Cerebellar cortex (tissue), 1 donor: ENCODE measurements around the gene ARL8A.
"Not testable (repeated sequence)": the region's sequence is repeated elsewhere in the genome, so short reads cannot be mapped to it uniquely, and the experiment has no call there.

ENCODE experiments used
- DNase-seq: peaks from one replicate; pipeline ENCODE4 v3.0.0-alpha.2; 2015; ENCODE audit warnings: low spot score

ARL8A gene

DNA sequence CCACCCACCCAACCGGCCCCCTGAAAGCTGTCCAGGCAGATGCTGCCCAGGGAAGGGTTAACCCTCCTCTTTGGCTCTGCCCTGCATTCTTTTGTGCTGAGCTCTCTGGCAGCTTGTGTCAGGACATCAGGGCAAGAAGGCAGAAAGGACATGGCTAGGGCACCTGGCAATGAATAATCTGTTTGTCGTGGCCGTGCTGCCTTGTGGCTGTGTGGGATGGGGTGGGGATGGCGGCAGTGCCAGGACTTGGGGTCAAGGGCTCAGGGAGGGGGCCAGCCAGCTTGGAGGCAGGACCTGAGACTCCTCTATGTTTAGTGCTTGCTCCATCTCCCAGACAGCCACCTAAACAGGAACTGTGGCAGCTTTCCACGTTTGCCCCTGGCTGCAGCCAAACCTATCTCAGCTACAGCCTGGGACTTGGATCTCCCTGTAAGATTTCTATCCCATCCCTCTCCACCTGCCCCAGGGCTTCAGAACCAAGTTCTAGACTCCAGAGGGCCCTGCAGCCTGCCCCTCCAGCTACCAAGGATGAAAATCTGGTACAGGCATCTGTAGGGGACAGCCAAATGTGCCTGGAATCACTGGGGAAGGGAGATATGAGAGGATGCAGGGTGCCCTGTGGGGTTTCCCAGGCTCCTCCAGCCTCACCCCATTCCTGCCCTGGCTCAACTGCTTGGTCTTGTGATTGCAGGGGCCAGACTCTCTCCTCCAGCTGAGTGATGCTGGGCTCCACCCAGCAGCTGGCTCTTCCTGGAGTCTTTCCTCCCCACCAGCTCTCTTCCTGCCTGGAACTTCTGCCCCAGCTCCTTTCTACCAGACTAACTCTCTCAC, 31.5 kb downstream of the ARL8A start:
- DNase-seq: no peak

DNA sequence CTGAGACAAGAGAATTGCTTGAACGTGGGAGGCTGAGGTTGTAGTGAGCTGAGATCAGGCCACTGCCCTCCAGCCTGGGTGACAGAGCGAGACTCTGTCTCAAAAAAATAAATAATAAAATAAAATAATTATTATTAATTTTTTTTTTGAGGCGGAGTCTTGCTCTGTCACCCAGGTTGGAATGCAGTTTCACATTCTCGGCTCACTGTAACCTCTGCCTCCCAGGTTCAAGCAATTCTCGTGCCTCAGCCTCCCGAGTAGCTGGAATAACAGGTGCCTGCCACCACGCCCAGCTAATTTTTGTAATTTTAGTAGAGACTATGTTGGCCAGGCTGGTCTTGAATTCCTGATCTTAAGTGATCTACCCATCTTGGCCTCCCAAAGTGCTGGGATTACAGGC, 32.9 kb downstream of the ARL8A start:
- not testable (repeated sequence) for DNase-seq

DNA sequence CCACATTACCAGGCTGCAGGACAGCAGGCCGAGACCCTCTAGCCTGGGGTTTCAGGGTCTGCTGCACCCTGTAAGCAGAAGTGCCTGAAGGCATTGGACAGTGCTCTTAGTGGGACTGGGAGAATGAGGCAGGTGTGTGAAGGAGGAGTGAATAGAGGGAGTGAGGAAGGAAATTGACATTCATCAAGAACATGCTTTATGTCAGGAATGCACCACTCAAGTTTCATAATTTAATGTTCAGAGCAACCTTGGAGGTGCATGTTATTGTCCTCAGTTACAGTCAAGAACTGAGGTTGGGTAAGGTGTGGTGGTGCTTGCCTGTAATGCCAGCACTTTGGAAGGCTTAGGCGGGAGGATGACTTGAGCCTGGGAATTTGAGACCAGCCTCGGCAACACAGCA, 33.6 kb downstream of the ARL8A start:
- no peak for DNase-seq

DNA sequence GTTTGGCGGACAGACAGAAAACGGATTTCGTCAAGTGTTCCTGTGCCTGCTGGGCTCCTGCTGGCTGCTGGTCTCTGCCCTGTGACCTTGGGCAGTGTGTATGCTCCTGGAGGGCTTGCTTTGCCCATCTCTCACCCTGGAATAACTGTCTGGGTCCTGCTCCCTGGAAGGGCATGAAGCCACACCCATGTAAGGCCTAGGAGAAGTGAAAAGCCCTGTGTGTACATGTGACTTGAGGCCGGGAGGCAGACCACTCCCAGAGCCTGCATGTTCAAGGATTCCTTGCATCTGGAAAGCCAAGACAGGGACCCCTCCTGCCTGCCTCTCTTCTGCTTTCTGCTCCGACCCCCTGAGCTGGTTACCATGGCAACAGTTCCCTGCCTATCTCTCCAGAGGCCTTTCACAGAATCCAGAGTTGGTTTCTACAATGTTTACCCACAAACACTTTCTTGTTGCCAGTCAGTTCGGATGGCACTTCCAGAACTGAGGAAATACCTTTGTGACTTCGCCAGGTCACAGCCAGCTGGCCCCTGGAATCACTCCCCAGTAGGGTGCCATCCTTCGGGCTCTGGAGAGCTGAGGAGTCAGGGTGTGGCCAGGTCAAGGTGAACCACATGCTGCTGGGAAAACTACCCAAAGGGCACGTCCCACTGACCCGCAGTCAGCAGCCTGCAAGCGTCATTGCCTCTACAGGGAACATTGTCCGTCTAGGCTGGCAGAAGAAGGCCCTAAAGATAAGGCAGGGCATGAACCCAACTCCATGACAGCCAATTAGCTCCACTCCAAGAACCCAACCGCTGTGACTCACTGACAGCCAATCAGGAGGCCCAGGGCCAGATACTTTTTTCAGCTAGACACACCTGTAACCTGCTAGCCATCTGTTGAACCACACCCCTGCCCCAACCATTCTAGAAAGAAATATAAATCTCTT, 36.5 kb downstream of the ARL8A start:
- DNase-seq: no peak

DNA sequence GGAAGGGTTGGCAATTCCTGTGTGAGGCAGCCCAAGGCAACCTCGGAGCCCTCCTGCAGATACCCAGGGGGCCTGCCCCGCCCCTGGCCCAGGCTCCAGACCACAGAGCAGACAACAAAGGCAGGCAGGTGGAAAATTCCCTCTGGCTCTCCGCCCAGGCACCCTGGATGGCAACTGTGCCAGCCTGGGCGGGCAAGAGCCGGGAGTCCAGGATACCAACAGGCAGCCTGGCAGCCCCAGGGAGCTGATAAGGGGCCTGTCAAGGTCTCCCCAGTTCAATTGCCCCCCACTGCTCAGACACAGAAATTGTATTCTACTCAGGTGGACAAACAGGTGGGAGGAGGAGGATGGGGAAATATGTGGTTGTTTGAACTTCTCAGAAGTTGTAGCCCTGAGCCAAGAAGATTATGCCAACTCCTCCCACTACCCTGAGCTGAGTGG, 37.2 kb downstream of the ARL8A start:
- DNase-seq: no peak

DNA sequence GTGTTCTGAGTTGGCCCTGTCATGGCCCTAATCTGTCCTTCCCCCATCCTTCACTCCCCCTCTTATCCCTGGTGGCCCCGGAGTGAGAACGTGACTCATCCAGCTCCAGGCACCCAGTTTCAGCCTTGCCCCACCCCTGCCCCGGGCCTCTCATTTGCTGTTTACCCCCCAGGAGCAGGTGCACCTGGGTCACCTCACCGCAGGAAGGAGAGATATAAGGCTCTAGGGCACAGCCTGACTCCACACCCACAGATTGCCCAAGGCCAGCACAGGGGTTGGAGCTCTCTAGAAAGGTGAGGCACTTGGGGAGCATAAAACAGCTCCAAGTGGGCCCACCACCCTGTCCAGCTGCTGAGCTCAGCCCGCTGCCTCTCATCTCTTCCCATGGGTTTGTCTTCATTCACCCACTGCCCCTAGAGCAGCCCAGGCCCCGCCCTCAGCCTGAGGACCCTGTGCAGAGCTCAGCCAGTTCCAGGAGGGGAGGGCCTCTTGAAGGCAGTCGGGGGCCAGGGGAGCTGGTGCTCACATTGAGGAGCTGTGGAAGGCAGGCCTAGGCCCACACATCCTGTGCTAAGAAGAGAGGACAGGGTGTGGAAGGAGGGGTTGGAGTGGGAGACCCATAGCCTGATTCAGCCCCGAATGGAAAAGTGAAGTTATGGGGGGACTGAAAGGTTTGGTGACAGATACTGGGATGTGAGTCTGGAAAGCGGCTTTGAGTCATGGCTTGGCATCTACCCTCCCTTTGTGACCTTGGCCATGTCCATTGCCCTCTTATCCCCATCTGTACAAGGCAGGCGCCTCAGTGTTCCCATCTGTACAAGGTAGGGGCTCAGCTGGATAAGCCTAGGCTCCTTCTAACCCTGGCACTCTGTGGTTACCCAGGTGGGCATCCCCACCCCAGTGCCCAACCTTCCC, 37.9 kb downstream of the ARL8A start:
- no peak for DNase-seq

DNA sequence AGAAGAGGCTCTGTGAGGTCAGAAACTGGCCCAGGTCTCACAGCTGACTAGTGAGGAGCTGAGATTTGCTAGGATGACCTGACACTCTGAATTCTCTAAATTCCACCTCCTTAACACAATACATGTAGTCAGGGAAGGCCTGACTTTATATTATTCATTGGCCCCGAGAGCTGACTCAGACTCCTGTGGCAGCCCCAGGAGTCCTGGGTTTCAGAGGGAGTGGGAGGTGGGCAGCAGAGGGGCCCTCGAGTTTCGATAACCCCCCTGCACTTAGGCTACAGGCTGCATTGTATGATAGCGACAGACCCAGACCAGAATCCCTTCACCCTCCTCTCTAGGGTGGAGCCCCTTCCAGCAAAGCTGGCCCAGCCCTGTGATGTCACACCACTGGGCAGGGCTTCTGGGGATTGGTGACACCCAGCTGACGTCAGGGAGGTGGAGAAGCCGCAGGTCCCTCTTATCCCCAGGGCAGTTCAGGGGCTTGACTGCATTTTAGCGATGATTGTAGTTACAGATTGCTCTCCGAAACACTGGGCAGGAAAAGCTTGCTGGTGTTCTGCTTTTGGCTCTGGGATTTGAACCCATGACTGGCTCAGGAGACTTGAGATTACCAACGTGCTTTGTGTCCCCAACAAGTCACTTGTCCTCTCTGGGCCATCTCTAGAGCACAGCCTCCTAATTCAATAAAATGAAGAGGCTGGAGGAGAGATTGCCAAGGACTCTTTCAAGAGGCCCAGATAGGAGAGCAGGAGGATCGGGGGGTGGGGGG, 38.8 kb downstream of the ARL8A start:
- no peak for DNase-seq

DNA sequence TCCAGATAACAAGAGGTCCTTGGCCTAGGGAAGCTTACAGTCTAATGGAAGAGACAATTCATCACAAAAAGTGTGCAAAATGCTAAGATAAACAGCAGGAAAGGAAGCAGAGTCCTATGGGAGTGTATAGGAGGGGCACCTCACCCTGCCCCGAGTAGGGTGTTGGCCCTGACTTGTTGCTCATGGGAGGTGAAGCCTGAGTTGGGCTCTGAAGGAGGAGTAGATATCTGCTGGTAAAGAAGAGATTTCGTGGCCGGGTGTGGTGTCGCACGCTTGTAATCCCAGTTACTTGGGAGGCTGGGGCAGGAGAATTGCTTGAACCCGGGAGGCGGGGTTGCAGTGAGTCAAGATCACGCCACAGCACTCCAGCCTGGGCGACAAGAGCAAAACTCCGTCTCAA, 40.5 kb downstream of the ARL8A start:
- no peak for DNase-seq

DNA sequence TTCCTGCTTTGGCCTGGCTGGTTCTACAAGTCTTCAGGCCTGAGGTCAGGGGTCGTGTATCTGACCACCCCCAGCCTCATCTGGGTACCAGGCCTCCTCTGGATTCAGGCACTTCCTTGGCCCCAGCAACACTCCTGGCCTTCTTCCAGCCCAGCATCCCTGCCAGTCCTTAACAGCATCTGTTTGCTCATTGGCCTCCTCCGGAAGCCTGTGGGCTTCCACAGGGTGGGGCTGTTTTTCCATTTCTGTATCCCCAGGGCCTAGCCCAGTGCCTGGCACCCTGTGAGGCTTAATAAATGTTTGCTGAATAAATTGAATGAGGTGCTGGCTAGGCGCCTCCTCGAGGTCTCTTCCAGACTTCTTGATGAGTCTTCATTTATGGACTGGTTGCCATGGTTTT, 43.4 kb downstream of the ARL8A start:
- no peak for DNase-seq

DNA sequence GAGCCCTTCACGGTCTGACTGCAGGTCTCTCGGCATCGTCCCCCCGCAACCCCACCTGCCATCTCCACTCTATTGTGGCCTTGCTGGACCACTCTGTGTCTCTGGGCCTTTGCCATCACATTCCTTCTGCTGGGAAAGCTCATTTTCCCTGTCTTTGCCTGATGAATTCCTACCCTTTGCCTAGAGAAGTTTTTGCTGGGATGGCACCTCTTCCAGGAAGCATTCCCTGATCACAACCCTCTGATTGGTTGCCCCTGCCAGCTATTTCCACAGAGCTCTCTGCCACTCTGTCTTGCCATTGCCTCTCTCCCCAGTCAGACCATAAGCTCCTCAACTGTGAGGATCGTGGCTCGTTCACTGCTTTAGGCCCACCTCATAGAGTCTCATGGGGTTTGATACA, 50.7 kb downstream of the ARL8A start:
- no peak for DNase-seq

DNA sequence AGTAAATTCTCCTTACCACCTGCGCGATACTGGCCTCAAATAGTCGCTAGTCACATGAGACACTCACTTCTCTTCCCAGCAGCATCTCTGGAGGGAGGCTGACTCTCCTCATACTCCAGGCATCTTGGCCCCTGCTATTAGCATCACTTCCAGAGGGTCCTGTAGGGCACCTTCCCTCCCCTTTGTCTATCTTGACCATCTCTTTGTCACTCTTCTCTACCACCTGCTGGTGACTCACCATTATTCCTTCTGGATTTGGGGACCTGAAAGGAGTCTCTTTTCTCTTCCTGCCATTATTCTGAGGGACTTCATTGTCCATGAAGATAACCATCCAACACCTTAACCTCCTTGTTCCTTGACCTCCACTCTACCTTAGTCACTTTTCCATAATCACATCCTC, 53.5 kb downstream of the ARL8A start:
- no peak for DNase-seq

DNA sequence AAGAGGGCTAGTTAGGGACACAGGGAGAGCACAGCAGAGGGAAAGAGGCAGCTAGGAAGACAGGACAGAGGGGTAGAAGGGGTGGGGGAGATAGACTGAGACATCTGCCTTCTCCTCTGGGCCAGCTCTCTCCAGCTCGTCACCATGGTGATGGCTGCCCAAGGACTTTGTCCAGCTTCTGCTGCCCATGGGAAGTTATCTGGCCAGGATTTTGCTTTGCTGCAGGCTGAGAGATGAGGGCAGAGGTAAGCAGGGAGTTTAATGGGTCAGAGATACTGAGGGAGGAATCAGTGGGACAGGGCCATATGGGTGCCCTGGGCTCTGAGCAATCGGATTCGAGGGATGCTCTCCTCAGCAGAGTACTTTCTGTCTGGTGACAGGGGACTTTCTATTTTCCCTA, 56.3 kb downstream of the ARL8A start:
- DNase-seq: no peak

DNA sequence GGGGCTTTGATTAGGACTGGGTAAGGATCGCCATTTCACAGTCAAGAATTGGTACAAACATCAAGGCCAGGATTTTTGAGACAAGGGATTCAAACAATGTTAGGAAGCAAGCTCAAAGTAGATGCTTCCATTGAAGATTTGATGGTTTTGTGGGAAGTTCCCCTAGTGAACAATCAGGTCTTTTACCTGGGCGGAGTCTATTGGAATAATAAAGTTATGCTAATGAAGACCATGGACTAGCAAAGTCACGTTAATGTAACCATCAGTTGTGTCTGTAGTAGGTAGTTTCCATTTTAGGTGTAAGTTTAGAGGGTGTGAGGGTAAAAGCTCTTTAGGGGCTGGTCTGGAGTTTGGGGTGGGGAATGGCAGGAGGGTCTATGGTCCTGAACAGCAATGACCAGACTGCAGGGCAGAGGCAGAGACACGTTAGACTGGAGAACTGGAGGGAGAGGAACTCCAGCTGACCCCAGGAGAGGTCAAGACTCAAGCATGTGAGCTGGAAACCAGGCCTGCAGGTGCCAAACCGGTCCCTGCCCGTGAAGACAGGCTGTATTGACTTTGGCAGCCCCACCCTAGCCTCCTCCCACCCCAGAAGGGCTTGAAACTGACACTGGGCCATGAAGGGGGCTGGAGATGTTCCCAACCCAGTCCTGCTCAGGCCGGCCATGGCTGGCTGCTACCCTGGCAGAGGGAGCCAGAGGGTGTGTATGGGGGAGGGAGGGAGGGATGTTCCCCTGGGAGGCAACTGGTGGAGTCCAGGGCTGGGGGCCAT, 57.8 kb downstream of the ARL8A start:
- DNase-seq: no peak

DNA sequence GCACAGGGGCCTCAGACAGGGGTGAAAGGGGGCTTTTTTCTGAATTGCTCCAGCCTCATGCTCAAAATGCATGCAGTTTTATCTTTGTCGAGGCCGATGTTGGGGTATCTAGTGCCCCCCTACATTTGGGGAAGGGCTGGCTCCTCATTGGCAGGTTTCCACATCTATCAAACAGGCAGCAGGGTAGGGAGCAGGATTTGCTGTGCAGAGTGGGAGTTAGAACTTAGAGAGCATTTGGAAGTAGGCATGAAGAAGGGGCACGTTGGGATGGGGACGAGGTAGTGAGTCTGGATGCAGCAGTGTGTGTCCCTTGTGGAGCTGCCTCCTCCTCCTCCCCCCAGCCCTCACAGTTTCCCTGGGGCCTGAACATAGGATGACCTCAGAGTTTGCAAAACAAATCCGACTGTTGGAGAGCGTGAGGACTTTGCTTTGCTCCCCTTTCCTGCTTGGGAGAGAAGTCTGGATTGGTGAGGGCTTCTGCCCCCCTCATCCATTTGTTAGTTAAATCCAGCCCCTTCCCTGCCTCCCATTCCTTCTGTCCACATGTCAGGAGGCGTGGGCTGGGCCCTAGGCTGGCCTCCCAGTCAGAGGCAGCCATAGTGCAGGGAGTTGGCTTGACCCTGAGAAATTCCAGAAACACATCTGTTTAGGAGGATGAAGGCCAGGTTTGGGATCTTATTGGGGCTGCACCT, 58.7 kb downstream of the ARL8A start:
- DNase-seq: no peak

DNA sequence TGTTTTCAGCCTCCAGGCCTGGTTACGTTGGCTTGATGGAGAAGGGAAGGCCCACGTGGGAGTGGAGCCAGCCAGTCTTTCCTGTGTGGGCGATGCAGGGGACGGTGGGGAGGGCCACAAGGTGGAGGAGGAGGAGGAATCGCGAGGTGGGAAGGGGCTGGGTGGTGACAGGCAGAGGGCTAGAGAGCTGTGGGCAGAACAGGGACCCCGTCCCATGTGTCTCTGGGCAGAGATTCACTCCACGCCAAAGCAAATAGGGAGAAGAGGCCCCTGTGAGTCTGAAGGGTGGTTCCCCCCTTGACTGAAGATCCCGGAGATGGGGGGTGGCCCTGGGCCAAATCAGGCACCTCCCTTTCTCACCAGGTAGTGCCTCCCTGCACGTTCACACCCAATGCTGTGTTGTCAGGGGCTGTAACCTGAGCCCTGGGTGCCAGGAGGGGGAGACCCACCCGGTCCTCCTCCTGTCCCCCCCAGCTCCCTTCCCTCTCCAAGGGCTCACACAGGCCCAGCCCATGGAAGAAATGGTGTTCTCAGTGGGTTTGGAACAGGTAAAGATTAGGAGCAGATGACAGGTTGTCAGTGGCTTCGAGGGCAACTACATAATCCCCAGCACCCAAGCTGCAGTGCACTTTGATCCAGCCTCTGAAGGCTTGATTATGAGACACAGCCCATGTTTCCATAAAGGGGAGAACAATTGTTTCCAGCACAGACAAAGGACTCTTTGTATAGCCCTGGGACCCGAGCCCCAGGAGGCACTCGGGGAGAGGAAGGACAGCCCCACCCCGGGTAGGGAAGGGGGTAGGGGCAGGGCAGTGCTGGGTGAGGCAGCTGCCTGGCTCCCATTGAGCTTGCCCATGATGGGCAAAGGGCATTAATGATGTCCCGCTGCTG, 59.5 kb downstream of the ARL8A start:
- DNase-seq: no peak
